Activated T-cell treated with anti-CD3 and anti-CD28 coated beads for 4 hours (primary cell): ENCODE measurements around the gene CPED1.
A peak's percentile ranks its signal among the peaks of the same experiment; 100 is the strongest.
"Not testable (repeated sequence)": the region's sequence is repeated elsewhere in the genome, so short reads cannot be mapped to it uniquely, and the experiment has no call there.

Experiments used
- DNase-seq: peaks from one replicate; pipeline ENCODE4 v3.0.0-alpha.2; 2020

CPED1 gene

GRCh38 chr7:120981888-120982615, 6.5 kb upstream of the CPED1 start:
- no peak for DNase-seq

DNA sequence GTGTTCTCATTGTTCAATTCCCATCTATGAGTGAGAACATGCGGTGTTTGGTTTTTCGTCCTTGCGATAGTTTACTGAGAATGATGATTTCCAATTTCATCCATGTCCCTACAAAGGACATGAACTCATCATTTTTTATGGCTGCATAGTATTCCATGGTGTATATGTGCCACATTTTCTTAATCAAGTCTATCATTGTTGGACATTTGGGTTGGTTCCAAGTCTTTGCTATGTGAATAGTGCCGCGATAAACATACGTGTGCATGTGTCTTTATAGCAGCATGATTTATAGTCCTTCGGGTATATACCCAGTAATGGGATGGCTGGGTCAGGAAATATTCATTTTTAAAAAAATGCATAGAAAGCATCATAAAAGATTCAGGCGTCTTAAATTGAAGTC, 4.9 kb upstream of the CPED1 start:
- DNase-seq, result not testable (repeated sequence)

DNA sequence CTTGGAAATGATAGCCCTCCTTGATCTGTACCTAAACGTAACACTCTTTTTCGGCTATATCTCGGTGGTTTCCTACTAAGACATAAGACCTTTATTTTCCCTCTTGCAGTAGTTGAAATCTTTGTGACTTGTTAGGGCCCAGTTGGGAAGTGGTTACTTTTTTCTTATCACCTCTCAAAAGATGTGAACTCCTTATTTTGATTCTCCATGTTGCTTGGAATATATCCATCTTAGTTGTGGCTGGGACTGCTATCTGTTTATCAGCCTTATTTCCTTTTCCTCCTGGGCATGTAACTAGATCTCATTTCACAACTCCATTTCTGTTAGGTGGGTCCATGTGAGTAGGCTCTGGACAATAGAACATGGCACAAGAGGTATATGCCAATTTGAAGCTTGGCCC, 4.1 kb upstream of the CPED1 start:
- no peak for DNase-seq

DNA sequence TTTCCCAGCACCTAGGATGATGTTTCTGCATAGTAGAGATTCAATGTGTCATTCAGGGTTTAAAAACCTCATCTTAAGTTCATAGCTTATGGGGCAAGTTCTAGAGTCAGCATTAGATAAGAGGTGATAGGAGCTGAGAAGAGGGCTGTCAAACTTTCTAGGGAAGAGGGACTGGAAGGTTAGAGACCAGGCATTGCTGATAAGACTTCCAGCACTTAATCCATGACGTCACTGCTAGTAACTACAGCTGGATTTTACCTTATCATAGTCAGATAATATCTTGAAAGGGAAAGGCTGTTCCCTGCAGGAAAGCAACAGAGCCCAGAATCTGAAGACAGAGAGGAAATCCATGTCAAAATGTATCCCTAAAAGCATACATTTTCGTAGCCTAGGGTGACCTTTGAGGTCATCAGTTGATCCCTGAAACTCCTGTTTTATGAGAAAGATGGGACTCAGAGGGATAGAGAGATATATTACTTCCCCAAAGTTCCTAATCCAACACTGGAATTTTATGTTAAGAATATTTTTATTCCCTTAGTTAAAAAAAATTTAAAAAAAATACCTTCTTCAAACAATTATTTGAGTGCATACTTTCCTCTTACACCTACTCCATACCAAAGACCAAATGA, 3.3 kb upstream of the CPED1 start:
- no peak for DNase-seq

DNA sequence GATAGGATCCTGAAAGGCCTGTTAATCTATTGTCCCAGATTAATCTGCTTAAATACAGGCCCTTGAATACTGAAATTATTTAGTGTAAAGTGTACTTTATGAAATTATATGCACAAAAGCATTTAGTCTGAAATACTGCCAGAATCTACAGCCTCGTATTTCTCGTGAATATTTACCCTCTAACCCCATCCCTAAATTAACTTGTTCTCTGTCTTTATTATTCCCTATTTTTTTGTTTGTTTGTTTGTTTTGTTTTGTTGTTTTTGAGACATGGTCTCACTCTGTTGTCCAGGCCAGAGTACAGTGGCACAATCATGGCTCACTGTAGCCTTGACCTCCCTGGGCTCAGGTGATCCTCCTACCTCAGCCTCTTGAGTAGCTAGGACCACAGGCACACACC, 2.7 kb upstream of the CPED1 start:
- DNase-seq, result no peak

DNA sequence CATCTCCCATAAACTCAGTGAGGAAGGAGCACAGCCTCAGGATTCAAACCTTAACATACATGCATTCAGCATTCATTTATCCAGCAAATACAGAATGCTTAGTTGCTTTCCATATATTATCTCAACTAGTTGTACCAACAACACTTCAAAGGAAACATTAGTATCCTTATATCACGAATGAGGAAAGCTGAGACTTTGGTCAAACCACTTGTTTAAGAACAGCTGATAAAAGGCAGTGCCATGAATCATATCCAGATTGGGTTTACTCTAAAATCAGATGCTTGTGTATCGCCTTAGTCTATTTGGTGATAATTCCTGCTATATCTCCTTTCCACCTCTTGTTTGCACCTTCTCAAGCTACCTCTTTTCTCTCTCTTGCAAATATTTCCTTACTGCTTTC, 1.9 kb upstream of the CPED1 start:
- no peak for DNase-seq

DNA sequence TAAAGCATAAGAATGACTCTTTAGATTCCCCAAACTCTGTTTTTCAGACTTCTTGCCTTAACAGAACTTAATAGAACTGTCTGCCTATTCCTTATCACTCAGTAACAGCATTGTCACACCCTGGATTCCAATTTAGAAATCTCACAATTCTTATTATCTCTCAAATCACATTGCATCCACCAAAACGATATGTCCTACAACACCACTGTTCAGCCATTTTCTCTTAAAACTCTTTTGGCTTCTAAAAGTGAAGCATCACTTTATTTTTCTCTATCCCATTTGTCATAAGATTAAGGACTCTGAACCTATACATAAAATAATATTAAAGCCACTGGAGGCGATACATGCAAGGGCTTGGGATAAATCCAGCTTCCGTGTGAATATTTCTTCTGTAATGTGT, 1.2 kb upstream of the CPED1 start:
- DNase-seq, result no peak

DNA sequence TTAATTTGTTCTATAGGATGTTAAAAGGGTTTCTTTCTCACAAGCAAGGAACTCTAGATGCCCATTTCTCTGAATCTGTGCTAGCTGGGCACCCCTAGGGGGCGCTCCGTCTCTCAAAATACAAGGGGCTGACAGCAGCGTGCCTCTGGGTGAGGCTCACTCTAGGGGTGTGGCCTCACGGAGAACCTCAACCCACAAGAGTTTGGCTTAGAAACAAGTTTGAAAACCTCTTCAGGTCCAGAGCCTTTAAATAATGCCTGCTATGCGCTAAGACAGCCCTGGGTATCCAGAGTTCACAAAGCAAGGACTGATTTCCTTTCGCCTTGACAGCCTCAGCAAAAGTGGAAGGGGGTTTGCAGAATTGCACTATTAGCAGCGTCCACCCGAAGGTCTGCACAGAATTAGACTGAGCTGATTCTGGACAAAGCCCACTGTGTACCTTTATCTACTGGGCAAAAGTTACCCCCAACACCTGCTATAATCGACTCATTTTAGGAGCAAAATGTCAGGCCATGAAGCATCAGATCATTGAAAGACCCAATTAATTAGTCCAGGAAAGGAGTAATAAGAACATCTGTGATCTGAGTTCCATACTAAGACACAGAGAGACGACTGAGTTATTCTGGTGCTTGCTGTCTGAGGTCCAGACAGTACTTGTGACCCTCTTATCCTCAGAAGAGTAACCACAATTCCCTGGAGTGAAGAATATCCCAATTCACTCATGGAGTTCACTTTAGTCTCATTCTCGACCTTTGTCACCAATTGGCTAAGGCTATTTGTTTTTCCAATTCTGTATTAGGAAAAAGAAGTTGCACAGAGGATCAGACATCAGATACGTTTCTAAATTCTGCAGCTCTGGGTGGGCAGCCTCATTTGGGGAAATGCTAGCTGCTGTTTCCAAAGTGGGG, 574 bp upstream of the CPED1 start:
- DNase-seq, result peak; percentile 71

- no peak for DNase-seq
Observed at GRCh38 chr7:120989257-120990220, 1.0 kb downstream of the CPED1 start.

GRCh38 chr7:120990468-120991118, 2.1 kb downstream of the CPED1 start:
- DNase-seq, result no peak

GRCh38 chr7:120991161-120991560, 2.6 kb downstream of the CPED1 start:
- DNase-seq, result no peak

DNA sequence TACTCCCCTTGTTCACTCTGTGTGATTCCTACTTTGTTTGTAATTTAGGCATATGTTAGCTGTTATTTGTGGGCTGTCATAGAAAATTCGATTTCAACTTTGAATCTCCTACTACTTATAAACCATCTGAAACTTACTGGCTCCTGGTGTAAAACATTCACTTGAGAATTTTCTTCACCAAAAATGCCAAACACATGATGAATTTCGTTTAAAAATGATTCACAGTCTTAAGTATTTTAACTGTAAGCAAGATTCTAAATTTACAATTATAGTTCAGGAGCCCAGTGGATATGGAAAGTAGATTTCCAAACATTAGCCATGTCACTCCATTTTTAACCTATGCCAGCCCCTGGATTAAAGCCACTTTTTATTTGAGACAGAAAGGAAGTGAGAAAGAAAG, 3.1 kb downstream of the CPED1 start:
- DNase-seq, result no peak

- no peak for DNase-seq
Observed at GRCh38 chr7:120992272-120992964, 3.9 kb downstream of the CPED1 start.

DNA sequence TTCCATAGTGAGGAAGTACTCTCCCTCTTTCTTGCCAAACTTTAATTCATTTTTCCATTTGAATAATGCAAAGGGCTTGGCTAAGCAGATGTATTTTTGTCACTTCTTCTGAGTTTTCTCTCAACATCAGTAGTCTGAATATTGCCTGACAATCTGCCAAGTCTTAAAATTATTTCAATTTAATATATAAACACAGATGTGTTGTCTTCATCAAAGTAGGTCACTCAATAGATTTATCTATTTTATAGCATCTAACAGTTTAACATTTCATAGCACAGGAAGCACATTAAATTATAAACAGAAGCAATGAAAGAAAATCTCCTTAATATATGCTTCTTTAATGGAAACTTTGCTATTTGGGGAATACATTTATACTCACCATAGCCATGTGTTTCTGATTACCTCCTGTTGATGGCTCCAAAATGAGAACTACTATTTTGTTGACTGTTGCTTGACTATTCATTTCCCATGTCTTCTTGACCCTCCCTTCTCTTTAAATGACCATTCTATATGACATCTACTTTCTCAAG, 4.5 kb downstream of the CPED1 start:
- DNase-seq, result no peak

- no peak for DNase-seq
Observed at GRCh38 chr7:120993553-120994191, 5.2 kb downstream of the CPED1 start.

DNA sequence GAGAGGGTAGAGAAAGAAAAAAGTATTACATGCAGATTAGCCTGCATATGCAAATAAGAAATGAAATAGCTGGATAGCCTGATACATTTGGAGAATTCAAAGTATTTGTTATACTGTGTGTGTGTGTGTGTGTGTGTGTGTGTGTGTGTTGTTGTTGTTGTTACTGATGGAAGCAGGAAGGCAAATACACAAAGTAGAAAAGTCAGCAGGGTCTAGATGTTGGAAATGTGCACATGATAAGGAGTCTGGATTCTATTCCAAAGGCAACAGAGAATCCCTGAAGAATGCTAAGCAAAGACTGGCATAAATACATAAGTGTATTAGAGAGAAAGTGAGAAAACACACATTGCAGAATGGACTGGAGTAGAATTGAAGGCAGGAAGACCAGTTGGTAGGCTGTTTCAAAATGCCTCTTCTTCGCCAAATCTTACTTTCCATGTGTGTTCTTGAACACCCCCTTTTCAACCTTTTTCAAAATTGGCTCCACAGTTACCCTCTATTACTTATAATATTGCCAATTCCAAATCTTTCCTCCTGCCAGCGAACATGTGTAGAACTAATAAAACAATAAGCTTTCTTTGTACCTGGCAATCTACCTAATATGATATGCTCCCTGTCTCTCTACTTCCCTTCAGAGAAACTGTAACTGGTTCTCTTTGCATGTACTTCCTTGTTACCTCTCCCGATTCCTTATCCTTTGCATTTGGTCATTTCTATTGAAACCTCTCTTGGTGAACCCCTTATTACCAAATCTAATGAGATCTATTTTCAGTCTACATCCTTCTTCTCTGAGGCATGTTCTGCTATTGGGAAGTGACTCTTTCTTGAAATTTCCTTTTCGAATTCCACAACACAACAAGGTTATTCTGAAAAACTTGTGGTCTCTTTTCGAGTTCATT, 6.2 kb downstream of the CPED1 start:
- no peak for DNase-seq

- no peak for DNase-seq
Observed at GRCh38 chr7:120995654-120996053, 7.1 kb downstream of the CPED1 start.

DNA sequence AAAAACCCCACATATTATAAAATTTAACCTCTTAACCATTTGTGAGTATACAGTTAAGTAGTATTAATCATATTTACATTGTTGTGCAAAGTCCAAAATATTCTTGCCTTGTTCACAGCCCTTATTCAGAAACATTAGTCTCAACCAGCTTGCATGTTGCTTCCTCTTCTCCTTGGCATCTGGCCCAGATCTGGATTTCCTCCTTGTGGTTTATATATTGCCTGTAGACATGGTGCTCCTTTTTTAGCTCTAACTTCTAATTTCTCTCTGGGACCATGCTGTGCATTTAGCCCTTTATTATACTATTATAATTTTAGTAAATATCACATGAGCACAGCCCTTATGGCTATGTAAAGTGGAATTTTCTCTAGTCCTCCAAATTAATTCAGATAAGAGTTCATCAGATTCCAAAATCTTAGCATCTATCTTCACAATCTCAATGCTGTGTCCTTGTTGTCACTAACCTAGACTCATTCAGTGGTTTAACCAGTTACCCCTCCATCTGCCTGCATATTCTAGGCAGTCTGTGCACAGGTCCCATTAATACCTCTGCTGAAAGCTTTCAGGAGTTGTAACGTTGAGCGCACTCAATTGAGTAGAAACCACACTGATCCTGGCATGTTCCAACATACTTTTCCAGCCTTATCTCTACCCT, 7.9 kb downstream of the CPED1 start:
- DNase-seq, result no peak

- DNase-seq, result no peak
Observed at GRCh38 chr7:120996988-120997345, 8.5 kb downstream of the CPED1 start.
